Progenitor cell of endocrine pancreas (in vitro differentiated cells): ENCODE data around the gene KLHL8. TPM values are rescaled to one million over a fixed set of nuclear protein-coding genes. Genes with fewer than 3 reads are reported as not detected.

Source experiments
- DNase-seq: peaks from one replicate; pipeline ENCODE4 v3.0.0; 2021; ENCODE audit warnings: low spot score; ENCODE audit not compliant: unreplicated experiment
- H3K27ac Mint-ChIP-seq: 2 replicates; pipeline ENCODE4 v1.8.0; 2021; ENCODE audit warnings: mild to moderate bottlenecking, moderate library complexity, mixed read lengths
- H3K27me3 Mint-ChIP-seq: 2 replicates; pipeline ENCODE4 v1.8.0; 2021; ENCODE audit warnings: mixed read lengths
- H3K36me3 Mint-ChIP-seq: 2 replicates; pipeline ENCODE4 v1.8.0; 2022; ENCODE audit warnings: mixed read lengths; ENCODE audit not compliant: insufficient read depth
- H3K4me1 Mint-ChIP-seq: 2 replicates; pipeline ENCODE4 v1.8.0; 2021; ENCODE audit warnings: low read depth, mixed read lengths
- H3K4me3 Mint-ChIP-seq: 2 replicates; pipeline ENCODE4 v1.8.0; 2021; ENCODE audit warnings: low read depth, mild to moderate bottlenecking, moderate library complexity, mixed read lengths
- H3K9me3 Mint-ChIP-seq: 2 replicates; pipeline ENCODE4 v1.8.0; 2021; ENCODE audit warnings: low read depth, mixed read lengths
- CTCF ChIP-seq: fragments of 200-600 bp; sonication (generic); IDR thresholded peaks from one replicate; pipeline ENCODE4 v1.5.0; 2021; ENCODE audit warnings: antibody characterized with exemption, mild to moderate bottlenecking; ENCODE audit not compliant: unreplicated experiment
- long read RNA-seq: library from polyadenylated mRNA; unstranded; transcript quantifications from one replicate; pipeline ENCODE4 v2.0.0, GENCODE V29; 2020
- total RNA-seq: library from RNA; stranded (reverse); gene quantifications from 2 replicates; pipeline ENCODE4 v1.2.1, GENCODE V29; 2021

The KLHL8 gene
- 13.4 and 13.6 TPM in 2 replicates for total RNA-seq
- long read RNA-seq, full-length matches to known transcripts, result 13 of 26 reads
- long read RNA-seq, partial matches to known transcripts, result 6 of 26 reads
- long read RNA-seq, other reads (novel, unspliced or antisense), result 7 of 26 reads

- no peaks in the 10 kb centered on the region for H3K9me3 Mint-ChIP-seq
- no peak for TF ChIP-seq CTCF
- H3K27ac Mint-ChIP-seq, result peak within 1 kb of the TSS; percentile 98
- peaks cover 10% of the 10 kb centered on the region for H3K27me3 Mint-ChIP-seq
- H3K4me3 Mint-ChIP-seq, result peak within 1 kb of the TSS; percentile 95
- peaks cover 8% of the 10 kb centered on the region for H3K4me1 Mint-ChIP-seq
- H3K36me3 Mint-ChIP-seq, result no peaks in the 10 kb centered on the region
- peak; percentile 86 for DNase-seq
These were observed at the start of gene KLHL8 for GRCh38 chr4:87220094-87220822. KLHL8 (minus strand) TSS chr4:87220618; CDS start chr4:87195539, 25,079 bp downstream.

- H3K4me1 Mint-ChIP-seq, result peaks cover 4% of the 10 kb centered on the region
- no peak overlapping the region for H3K27ac Mint-ChIP-seq
- H3K27me3 Mint-ChIP-seq, result peaks cover 7% of the 10 kb centered on the region
- peak; percentile 58 for TF ChIP-seq CTCF
- H3K36me3 Mint-ChIP-seq, result no peaks in the 10 kb centered on the region
- DNase-seq, result no peak
- H3K9me3 Mint-ChIP-seq, result no peaks in the 10 kb centered on the region
- no peak overlapping the region for H3K4me3 Mint-ChIP-seq
These were observed 49.7 kb upstream of the KLHL8 start for GRCh38 chr4:87270144-87270543.

DNA sequence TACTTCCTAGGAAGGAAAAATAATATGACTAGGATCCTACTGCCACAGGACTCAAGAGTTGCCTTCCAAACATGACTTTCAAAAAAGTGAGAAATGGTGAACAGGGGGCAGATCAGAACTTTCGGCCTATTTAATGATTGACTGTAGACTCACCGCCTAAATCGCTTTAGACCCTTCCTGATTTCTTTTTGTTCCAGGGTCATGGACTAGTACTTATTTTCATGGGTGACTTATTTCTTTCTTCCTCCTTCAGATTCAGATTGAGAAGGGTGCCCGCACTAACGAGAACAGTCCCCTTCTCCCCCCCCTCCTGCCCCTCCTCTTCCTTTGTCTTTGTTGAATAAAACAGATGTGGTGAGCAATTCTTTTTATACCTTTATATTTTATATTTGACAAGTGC, 48.0 kb upstream of the KLHL8 start:
- H3K27me3 Mint-ChIP-seq, result peaks cover 8% of the 10 kb centered on the region
- no peak overlapping the region for H3K4me3 Mint-ChIP-seq
- no peak overlapping the region for H3K27ac Mint-ChIP-seq
- peaks cover 4% of the 10 kb centered on the region for H3K4me1 Mint-ChIP-seq
- H3K36me3 Mint-ChIP-seq, result no peaks in the 10 kb centered on the region
- DNase-seq, result no peak
- no peak for TF ChIP-seq CTCF
- peaks cover 6% of the 10 kb centered on the region for H3K9me3 Mint-ChIP-seq

GRCh38 chr4:87266986-87267385, 46.6 kb upstream of the KLHL8 start:
- Mint-ChIP-seq H3K36me3 (no peaks in the 10 kb centered on the region), H3K27me3 (peaks cover 8% of the 10 kb centered on the region), H3K9me3 (peaks cover 9% of the 10 kb centered on the region), H3K27ac (no peak overlapping the region), H3K4me3 (no peak overlapping the region), H3K4me1 (peaks cover 4% of the 10 kb centered on the region)
- no peak for TF ChIP-seq CTCF
- no peak for DNase-seq

DNA sequence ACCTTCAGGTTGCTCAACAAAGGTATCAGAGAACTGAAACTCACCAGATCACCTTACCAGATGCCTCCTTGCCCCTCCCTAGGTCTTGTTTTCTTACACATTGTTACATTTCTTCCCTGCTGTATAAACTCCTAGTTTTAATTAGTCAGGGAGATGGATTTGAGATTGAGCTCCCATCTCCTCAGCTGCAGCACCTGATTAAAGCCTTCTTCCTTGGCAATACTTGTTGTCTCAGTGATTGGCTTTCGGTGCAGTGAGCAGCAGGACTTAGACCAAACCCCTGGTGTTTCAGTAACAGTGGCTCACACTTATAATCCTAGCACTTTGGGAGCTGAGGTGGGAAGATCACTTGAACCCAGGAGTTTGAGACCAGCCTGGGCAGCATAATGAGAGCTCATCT, 42.5 kb upstream of the KLHL8 start:
- no peak for TF ChIP-seq CTCF
- H3K27ac Mint-ChIP-seq, result no peak overlapping the region
- peaks cover 8% of the 10 kb centered on the region for H3K27me3 Mint-ChIP-seq
- peaks cover 9% of the 10 kb centered on the region for H3K9me3 Mint-ChIP-seq
- DNase-seq, result no peak
- peaks cover 2% of the 10 kb centered on the region for H3K4me1 Mint-ChIP-seq
- no peaks in the 10 kb centered on the region for H3K36me3 Mint-ChIP-seq
- H3K4me3 Mint-ChIP-seq, result no peak overlapping the region
